Stimulated activated naive CD4-positive, alpha-beta T cell (primary cell): Measurements from ENCODE around the gene USP7.
"Not testable (repeated sequence)": the region's sequence is repeated elsewhere in the genome, so short reads cannot be mapped to it uniquely, and the experiment has no call there.

Experiments used
- DNase-seq, 6 experiments: peaks; one replicate each; lab custom pipeline; 2025; lab: John Stamatoyannopoulos, UW

Gene USP7

GRCh38 chr16:8963821-8964441 is at the start of gene USP7:
USP7 (minus strand) TSS chr16:8963906; CDS start chr16:8963285, 621 bp downstream.
- peak; percentile 81 to 91 (median 86) for DNase-seq

- DNase-seq: no peak
These were observed 49.8 kb upstream of the USP7 start for GRCh38 chr16:9013508-9013864.

- no peak for DNase-seq
These were observed 49.3 kb upstream of the USP7 start for GRCh38 chr16:9012848-9013507.

GRCh38 chr16:9012330-9012729 is 48.6 kb upstream of the USP7 start:
- no peak for DNase-seq

- peak; percentile 15 to 60 (median 36) for DNase-seq
These were observed 45.0 kb upstream of the USP7 start for GRCh38 chr16:9008601-9009260.

GRCh38 chr16:9007177-9007794 is 43.6 kb upstream of the USP7 start:
- no peak for DNase-seq

GRCh38 chr16:9004183-9004582 is 40.5 kb upstream of the USP7 start:
- no peak for DNase-seq

- DNase-seq: no peak
These were observed 40.1 kb upstream of the USP7 start for GRCh38 chr16:9003763-9004162.

- no peak for DNase-seq
These were observed 39.6 kb upstream of the USP7 start for GRCh38 chr16:9003322-9003721.

GRCh38 chr16:9002042-9002441 is 38.3 kb upstream of the USP7 start:
- DNase-seq: no peak

- DNase-seq: no peak
These were observed 37.0 kb upstream of the USP7 start for GRCh38 chr16:9000664-9001063.

GRCh38 chr16:8999800-9000199 is 36.1 kb upstream of the USP7 start:
- no peak for DNase-seq

GRCh38 chr16:8998108-8998507 is 34.4 kb upstream of the USP7 start:
- DNase-seq: no peak

- DNase-seq: no peak
These were observed 33.2 kb upstream of the USP7 start for GRCh38 chr16:8996891-8997290.

GRCh38 chr16:8990445-8990844 is 26.7 kb upstream of the USP7 start:
- DNase-seq: no peak

GRCh38 chr16:8989099-8989878 is 25.6 kb upstream of the USP7 start:
- DNase-seq: no peak

- no peak for DNase-seq
These were observed 23.1 kb upstream of the USP7 start for GRCh38 chr16:8986818-8987191.

GRCh38 chr16:8986111-8986510 is 22.4 kb upstream of the USP7 start:
- no peak for DNase-seq

GRCh38 chr16:8982816-8983215 is 19.1 kb upstream of the USP7 start:
- DNase-seq: no peak

GRCh38 chr16:8981901-8982300 is 18.2 kb upstream of the USP7 start:
- not testable (repeated sequence) for DNase-seq

- DNase-seq: not testable (repeated sequence)
These were observed 12.5 kb upstream of the USP7 start for GRCh38 chr16:8976189-8976588.

- DNase-seq: no peak
These were observed 11.3 kb upstream of the USP7 start for GRCh38 chr16:8975039-8975438.
